Epidermal melanocyte (primary cell): ENCODE data around the gene KCTD20.
"Not testable (repeated sequence)": the region's sequence is repeated elsewhere in the genome, so short reads cannot be mapped to it uniquely, and the experiment has no call there.

Source experiments
- DNase-seq: peaks from one replicate; pipeline ENCODE4 v3.0.0; 2011; ENCODE audit warnings: low spot score; ENCODE audit not compliant: insufficient read length

The KCTD20 gene

GRCh38 chr6:36442671-36443470, at the start of gene KCTD20, which contains the start of gene PXT1:
KCTD20 (plus strand) TSS chr6:36443000; CDS start chr6:36470098, 27,098 bp downstream.
PXT1 (minus strand) TSS chr6:36442854; CDS start chr6:36426082, 16,772 bp downstream.
- DNase-seq, result peak; percentile 89

- no peak for DNase-seq
Measured at GRCh38 chr6:36399970-36400369, 42.8 kb upstream of the KCTD20 start.

- no peak for DNase-seq
Measured at GRCh38 chr6:36402481-36402880, 40.3 kb upstream of the KCTD20 start.

GRCh38 chr6:36404164-36404563, 38.6 kb upstream of the KCTD20 start:
- no peak for DNase-seq

GRCh38 chr6:36409718-36410117, 33.1 kb upstream of the KCTD20 start:
- not testable (repeated sequence) for DNase-seq

GRCh38 chr6:36413489-36414480, 29.0 kb upstream of the KCTD20 start:
- no peak for DNase-seq

- DNase-seq, result no peak
Measured at GRCh38 chr6:36414481-36414880, 28.3 kb upstream of the KCTD20 start.

GRCh38 chr6:36418558-36418957, 24.2 kb upstream of the KCTD20 start:
- DNase-seq, result no peak

- DNase-seq, result no peak
Measured at GRCh38 chr6:36419310-36419709, 23.5 kb upstream of the KCTD20 start.

GRCh38 chr6:36422714-36423100, 20.1 kb upstream of the KCTD20 start:
- no peak for DNase-seq

- DNase-seq, result peak; percentile 96
Measured at GRCh38 chr6:36423101-36423824, 19.5 kb upstream of the KCTD20 start.

- DNase-seq, result no peak
Measured at GRCh38 chr6:36426622-36427021, 16.2 kb upstream of the KCTD20 start.

GRCh38 chr6:36428911-36429310, 13.9 kb upstream of the KCTD20 start:
- DNase-seq, result no peak

- DNase-seq, result no peak
Measured at GRCh38 chr6:36430351-36430750, 12.4 kb upstream of the KCTD20 start.

- no peak for DNase-seq
Measured at GRCh38 chr6:36431197-36431596, 11.6 kb upstream of the KCTD20 start.

- no peak for DNase-seq
Measured at GRCh38 chr6:36432151-36432671, 10.6 kb upstream of the KCTD20 start.

- DNase-seq, result no peak
Measured at GRCh38 chr6:36436466-36436865, 6.3 kb upstream of the KCTD20 start.

- peak; percentile 93 for DNase-seq
Measured at GRCh38 chr6:36441307-36441894, 1.4 kb upstream of the KCTD20 start.

GRCh38 chr6:36442103-36442670, 613 bp upstream of the KCTD20 start:
- no peak for DNase-seq
